MM.1S (cell line): ENCODE data around the gene SMIM13.

Experiments
- DNase-seq: peaks from one replicate; pipeline ENCODE4 v3.0.0-alpha.2; 2015
- H2AFZ ChIP-seq: fragments of 300-600 bp; sonication (generic); 2 replicates; pipeline ENCODE4 v1.6.0; 2016; ENCODE audit warnings: antibody characterized with exemption, low read length
- H3F3A ChIP-seq: fragments of 300-600 bp; sonication (generic); 2 replicates; pipeline ENCODE4 v1.6.1; 2016; ENCODE audit warnings: mild to moderate bottlenecking, antibody characterized with exemption, low read length, moderate library complexity, mixed read lengths; ENCODE audit not compliant: insufficient read depth
- H3K27ac ChIP-seq: fragments of 300-600 bp; sonication (generic); 2 replicates; pipeline ENCODE4 v1.5.1; 2016; ENCODE audit warnings: mild to moderate bottlenecking, low read length
- H3K27me3 ChIP-seq: fragments of 300-600 bp; sonication (generic); replicated peaks from 2 replicates; pipeline ENCODE4 v1.6.0; 2016; ENCODE audit warnings: low read length; ENCODE audit not compliant: insufficient read depth
- H3K36me3 ChIP-seq: fragments of 300-600 bp; sonication (generic); replicated peaks from 2 replicates; pipeline ENCODE4 v1.6.1; 2016; ENCODE audit warnings: mild to moderate bottlenecking, low read length, mixed read lengths; ENCODE audit not compliant: insufficient read depth
- H3K4me1 ChIP-seq: fragments of 300-600 bp; sonication (generic); 2 replicates; pipeline ENCODE4 v1.6.1; 2016; ENCODE audit warnings: low read length, mixed read lengths
- H3K4me2 ChIP-seq: fragments of 300-600 bp; sonication (generic); 2 replicates; pipeline ENCODE4 v1.6.0; 2016; ENCODE audit warnings: low read depth, low read length
- H3K4me3 ChIP-seq: fragments of 300-600 bp; sonication (generic); 2 replicates; pipeline ENCODE4 v1.5.1; 2016; ENCODE audit warnings: low read length, mixed read lengths
- H3K79me2 ChIP-seq: fragments of 300-600 bp; sonication (generic); 2 replicates; pipeline ENCODE4 v1.6.1; 2016; ENCODE audit warnings: mixed run types, low read length, mixed read lengths
- H3K9ac ChIP-seq: fragments of 300-600 bp; sonication (generic); 2 replicates; pipeline ENCODE4 v1.6.1; 2016; ENCODE audit warnings: low read length, mixed read lengths
- H3K9me2 ChIP-seq: fragments of 300-600 bp; sonication (generic); replicated peaks from 2 replicates; pipeline ENCODE4 v1.6.1; 2016; ENCODE audit warnings: mild to moderate bottlenecking, low read length, mixed read lengths; ENCODE audit not compliant: insufficient read depth
- H3K9me3 ChIP-seq: fragments of 300-600 bp; sonication (generic); replicated peaks from 2 replicates; pipeline ENCODE4 v1.6.1; 2016; ENCODE audit warnings: mild to moderate bottlenecking, low read length, mixed read lengths; ENCODE audit not compliant: insufficient read depth
- H4K20me1 ChIP-seq: fragments of 300-600 bp; sonication (generic); 2 replicates; pipeline ENCODE4 v1.6.1; 2016; ENCODE audit warnings: mild to moderate bottlenecking, low read length, moderate library complexity, mixed read lengths; ENCODE audit not compliant: insufficient read depth
- CTCF ChIP-seq: fragments of 300-600 bp; sonication (generic); IDR thresholded peaks from 2 replicates; pipeline ENCODE4 v1.5.1; 2016; ENCODE audit warnings: antibody characterized with exemption, low read length, mixed read lengths
- EZH2 ChIP-seq: fragments of 300-600 bp; sonication (generic); optimal IDR thresholded peaks from 2 replicates; pipeline ENCODE3; 2017; ENCODE audit warnings: low read depth, mild to moderate bottlenecking, antibody characterized with exemption, low read length, mixed read lengths
- EZH2phosphoT487 ChIP-seq: fragments of 300-600 bp; sonication (generic); IDR thresholded peaks from 2 replicates; pipeline ENCODE4 v1.6.1; 2018; ENCODE audit warnings: antibody characterized with exemption, low read length

The SMIM13 gene

GRCh38 chr6:11062083-11062482 lies 31.6 kb upstream of the SMIM13 start:
- Histone ChIP-seq H3K27ac (no peak overlapping the region), H3K9me3 (no peaks in the 10 kb centered on the region), H3K9ac (no peak overlapping the region), H3K4me1 (no peaks in the 10 kb centered on the region), H3K4me2 (no peak overlapping the region), H3F3A (no peaks in the 10 kb centered on the region), H3K4me3 (no peak overlapping the region), H3K36me3 (no peaks in the 10 kb centered on the region), H3K79me2 (no peaks in the 10 kb centered on the region), H3K9me2 (no peaks in the 10 kb centered on the region), H2AFZ (no peak overlapping the region), H3K27me3 (no peaks in the 10 kb centered on the region), H4K20me1 (no peaks in the 10 kb centered on the region)
- no peak for DNase-seq
- TF ChIP-seq CTCF (no peak), EZH2phosphoT487 (no peak), EZH2 (no peak)

GRCh38 chr6:11062715-11063114 lies 30.9 kb upstream of the SMIM13 start:
- H3K27ac ChIP-seq: no peak overlapping the region
- H2AFZ ChIP-seq: no peak overlapping the region
- H3F3A ChIP-seq: no peaks in the 10 kb centered on the region
- no peak overlapping the region for H3K4me3 ChIP-seq
- no peak for DNase-seq
- TF ChIP-seq EZH2: no peak
- no peak for TF ChIP-seq EZH2phosphoT487
- TF ChIP-seq CTCF: no peak
- no peaks in the 10 kb centered on the region for H3K4me1 ChIP-seq
- no peaks in the 10 kb centered on the region for H3K9me3 ChIP-seq
- no peaks in the 10 kb centered on the region for H4K20me1 ChIP-seq
- no peak overlapping the region for H3K4me2 ChIP-seq
- no peak overlapping the region for H3K9ac ChIP-seq
- no peaks in the 10 kb centered on the region for H3K27me3 ChIP-seq
- no peaks in the 10 kb centered on the region for H3K36me3 ChIP-seq
- no peaks in the 10 kb centered on the region for H3K9me2 ChIP-seq
- H3K79me2 ChIP-seq: no peaks in the 10 kb centered on the region

- Histone ChIP-seq H3K27me3 (no peaks in the 10 kb centered on the region), H3K9ac (no peak overlapping the region), H2AFZ (no peak overlapping the region), H3K79me2 (no peaks in the 10 kb centered on the region), H3K4me2 (no peak overlapping the region), H3K27ac (no peak overlapping the region), H3K36me3 (no peaks in the 10 kb centered on the region), H3K4me3 (no peak overlapping the region), H3F3A (no peaks in the 10 kb centered on the region), H3K9me3 (no peaks in the 10 kb centered on the region), H4K20me1 (no peaks in the 10 kb centered on the region), H3K9me2 (no peaks in the 10 kb centered on the region), H3K4me1 (no peaks in the 10 kb centered on the region)
- DNase-seq: no peak
- TF ChIP-seq EZH2: no peak
- no peak for TF ChIP-seq EZH2phosphoT487
- TF ChIP-seq CTCF: no peak
These were observed 28.8 kb upstream of the SMIM13 start for GRCh38 chr6:11064836-11065235.
